Colonic mucosa (tissue), 4 donors: Measurements from ENCODE around the gene DHRSX. TPM values are rescaled to one million over a fixed set of nuclear protein-coding genes. Genes with fewer than 3 reads are reported as not detected.

Experiments
- DNase-seq: peaks from one replicate; pipeline ENCODE4 v3.0.0-alpha.2; 2020
- H3K27ac ChIP-seq: fragments of 200-600 bp; one replicate; pipeline ENCODE4 v1.8.0; 2021
- H3K27me3 ChIP-seq: fragments of 200-600 bp; one replicate; pipeline ENCODE4 v1.8.0; 2021
- H3K36me3 ChIP-seq: fragments of 200-600 bp; one replicate; pipeline ENCODE4 v1.8.0; 2021
- H3K4me1 ChIP-seq: fragments of 200-600 bp; one replicate; pipeline ENCODE4 v1.8.0; 2021; ENCODE audit warnings: mild to moderate bottlenecking
- H3K4me3 ChIP-seq: fragments of 200-600 bp; one replicate; pipeline ENCODE4 v1.8.0; 2021
- H3K9ac ChIP-seq, 2 donors: one replicate each; pipeline ENCODE4 v1.7.0; 2013; ENCODE audit warnings: control low read depth in 2 of 2, low read depth in 2 of 2, low read length in 2 of 2
- H3K9me3 ChIP-seq: fragments of 200-600 bp; one replicate; pipeline ENCODE4 v1.8.0; 2021
- intact Hi-C: fragments of 100-400 bp; cut with DNase I; formaldehyde crosslinking; loops from one replicate; pipeline ENCODE4 v1.14.1; 2022
- total RNA-seq, 2 donors: library from RNA; stranded (reverse); fragmentation: NEBNext Ultra II Directional in 1 of 2; extraction: Animal tissue kit (Norgen Biotek cat#: 25700) in 1 of 2; gene quantifications; one replicate each; pipeline ENCODE4 v1.2.1, GENCODE V29; 2021
- TF ChIP-seq, protein P1 (sequence below): fragments of 200-600 bp; IDR thresholded peaks from one replicate; pipeline ENCODE4 v1.8.0; 2022; ENCODE audit warnings: antibody characterized with exemption, mild to moderate bottlenecking
- donor health status: healthy.
- donor health status: DM: no; HTN: no; CAD: no.
- donor health status: DM: no; HTN: no; CAD: no.

Gene DHRSX
- total RNA-seq, 2 donors from 2014 or later, result 28.6 to 43.3 TPM

- no peak overlapping the region for H3K9ac ChIP-seq
- TF ChIP-seq, protein P1, sequence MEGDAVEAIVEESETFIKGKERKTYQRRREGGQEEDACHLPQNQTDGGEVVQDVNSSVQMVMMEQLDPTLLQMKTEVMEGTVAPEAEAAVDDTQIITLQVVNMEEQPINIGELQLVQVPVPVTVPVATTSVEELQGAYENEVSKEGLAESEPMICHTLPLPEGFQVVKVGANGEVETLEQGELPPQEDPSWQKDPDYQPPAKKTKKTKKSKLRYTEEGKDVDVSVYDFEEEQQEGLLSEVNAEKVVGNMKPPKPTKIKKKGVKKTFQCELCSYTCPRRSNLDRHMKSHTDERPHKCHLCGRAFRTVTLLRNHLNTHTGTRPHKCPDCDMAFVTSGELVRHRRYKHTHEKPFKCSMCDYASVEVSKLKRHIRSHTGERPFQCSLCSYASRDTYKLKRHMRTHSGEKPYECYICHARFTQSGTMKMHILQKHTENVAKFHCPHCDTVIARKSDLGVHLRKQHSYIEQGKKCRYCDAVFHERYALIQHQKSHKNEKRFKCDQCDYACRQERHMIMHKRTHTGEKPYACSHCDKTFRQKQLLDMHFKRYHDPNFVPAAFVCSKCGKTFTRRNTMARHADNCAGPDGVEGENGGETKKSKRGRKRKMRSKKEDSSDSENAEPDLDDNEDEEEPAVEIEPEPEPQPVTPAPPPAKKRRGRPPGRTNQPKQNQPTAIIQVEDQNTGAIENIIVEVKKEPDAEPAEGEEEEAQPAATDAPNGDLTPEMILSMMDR, result no peak
- no peak for DNase-seq
- H3K4me3 ChIP-seq, result no peak overlapping the region
- H3K27ac ChIP-seq, result no peak overlapping the region
- H3K9me3 ChIP-seq, result no peaks in the 10 kb centered on the region
- H3K36me3 ChIP-seq, result no peaks in the 10 kb centered on the region
- no peaks in the 10 kb centered on the region for H3K27me3 ChIP-seq
- H3K4me1 ChIP-seq, result no peaks in the 10 kb centered on the region
- intact Hi-C loops, result no loop called here
Observed at GRCh38 chrX:2516623-2517022, 15.8 kb upstream of the DHRSX start.

DNA sequence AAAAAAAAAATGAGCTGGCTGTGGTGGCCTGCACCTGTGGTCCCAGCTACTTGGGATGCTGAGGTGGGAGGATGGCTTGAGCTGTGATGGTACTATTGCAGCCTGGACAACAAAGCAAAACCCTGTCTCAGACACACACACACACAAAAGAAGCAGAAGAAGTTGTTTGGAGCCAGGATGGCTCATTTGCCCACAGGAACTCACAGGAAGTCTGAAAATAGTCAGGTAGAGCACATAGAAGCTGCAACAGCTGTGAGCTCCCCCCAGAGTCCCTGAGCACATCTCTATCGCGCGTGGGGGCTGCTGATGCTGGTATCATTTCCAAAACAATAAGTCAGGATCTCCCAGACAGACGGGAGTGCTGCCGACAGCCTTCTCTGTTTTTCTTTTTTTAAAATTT is 13.4 kb upstream of the DHRSX start:
- H3K9me3 ChIP-seq, result no peaks in the 10 kb centered on the region
- intact Hi-C loops, result no loop called here
- H3K36me3 ChIP-seq, result no peaks in the 10 kb centered on the region
- H3K9ac ChIP-seq, result no peak overlapping the region
- no peaks in the 10 kb centered on the region for H3K27me3 ChIP-seq
- no peak overlapping the region for H3K4me3 ChIP-seq
- no peak overlapping the region for H3K27ac ChIP-seq
- no peaks in the 10 kb centered on the region for H3K4me1 ChIP-seq
- TF ChIP-seq, protein P1, result no peak
- DNase-seq, result no peak

GRCh38 chrX:2513121-2513664 is 12.4 kb upstream of the DHRSX start:
- H3K9me3 ChIP-seq, result no peaks in the 10 kb centered on the region

GRCh38 chrX:2512501-2512900 is 11.7 kb upstream of the DHRSX start:
- intact Hi-C loops, result no loop called here
- DNase-seq, result no peak

More at GRCh38 chrX:2513121-2513664, 12.4 kb upstream of the DHRSX start:
- H3K27ac ChIP-seq, result no peak overlapping the region
- no peak overlapping the region for H3K4me3 ChIP-seq
- peaks cover under 1% of the 10 kb centered on the region for H3K4me1 ChIP-seq
- no peak overlapping the region for H3K9ac ChIP-seq
- TF ChIP-seq, protein P1, result no peak
- no peaks in the 10 kb centered on the region for H3K36me3 ChIP-seq
- intact Hi-C loops, result no loop called here
- H3K27me3 ChIP-seq, result no peaks in the 10 kb centered on the region
- no peak for DNase-seq

GRCh38 chrX:2511326-2511725 is 10.6 kb upstream of the DHRSX start:
- intact Hi-C loops, result no loop called here
- DNase-seq, result no peak
- TF ChIP-seq, protein P1, result no peak

More at GRCh38 chrX:2512501-2512900, 11.7 kb upstream of the DHRSX start:
- no peak overlapping the region for H3K4me3 ChIP-seq
- no peaks in the 10 kb centered on the region for H3K27me3 ChIP-seq
- H3K9ac ChIP-seq, result no peak overlapping the region
- H3K27ac ChIP-seq, result no peak overlapping the region
- H3K9me3 ChIP-seq, result no peaks in the 10 kb centered on the region
- H3K36me3 ChIP-seq, result no peaks in the 10 kb centered on the region
- H3K4me1 ChIP-seq, result peaks cover 4% of the 10 kb centered on the region
- TF ChIP-seq, protein P1, result no peak

More at GRCh38 chrX:2511326-2511725, 10.6 kb upstream of the DHRSX start:
- Histone ChIP-seq H3K27ac (no peak overlapping the region), H3K4me3 (no peak overlapping the region), H3K9ac (no peak overlapping the region), H3K4me1 (peaks cover 4% of the 10 kb centered on the region), H3K9me3 (no peaks in the 10 kb centered on the region), H3K36me3 (no peaks in the 10 kb centered on the region), H3K27me3 (no peaks in the 10 kb centered on the region)
